BLaER1 treated with 17β-estradiol and CSF1 and Interleukin-3, amounts not matched to agents 10 nM and 100 nM (cell line): ENCODE measurements around the gene GAS7.

ENCODE experiments used
- H3K27ac ChIP-seq, 11 experiments: shearing (Covaris generic); formaldehyde crosslinking; 2 replicates each; pipeline ENCODE4 v1.8.1; 2022
- H3K27me3 ChIP-seq, 11 experiments: shearing (Covaris generic); formaldehyde crosslinking; 2 replicates each; pipeline ENCODE4 v1.8.1; 2022
- H3K36me3 ChIP-seq, 11 experiments: shearing (Covaris generic); formaldehyde crosslinking; 2 replicates each; pipeline ENCODE4 v1.8.1; 2022
- H3K4me1 ChIP-seq, 10 experiments: shearing (Covaris generic); formaldehyde crosslinking; 2 replicates each; pipeline ENCODE4 v1.8.1; 2022
- H3K4me2 ChIP-seq, 11 experiments: shearing (Covaris generic); formaldehyde crosslinking; 2 replicates each; pipeline ENCODE4 v1.8.1; 2022
- H3K4me3 ChIP-seq, 10 experiments: shearing (Covaris generic); formaldehyde crosslinking; 2 replicates each; pipeline ENCODE4 v1.8.1; 2022
- H3K9ac ChIP-seq, 11 experiments: shearing (Covaris generic); formaldehyde crosslinking; 2 replicates each; pipeline ENCODE4 v1.8.1; 2022
- H3K9me3 ChIP-seq, 11 experiments: shearing (Covaris generic); formaldehyde crosslinking; replicated peaks in 1 of 11; 2 replicates each; pipeline ENCODE4 v1.8.1; 2022
- H4K20me1 ChIP-seq, 11 experiments: shearing (Covaris generic); formaldehyde crosslinking; 2 replicates each; pipeline ENCODE4 v1.8.1; 2022
- Cebpa-rat ChIP-seq, 11 experiments: shearing (Covaris generic); IDR thresholded peaks; 2 replicates each; pipeline ENCODE4 v1.8.1; 2022

Gene GAS7

GRCh38 chr17:10198509-10199249 is at the start of gene GAS7:
TSS of gene GAS7 (minus strand) at chr17:10198606.
- H3K9ac ChIP-seq = peak within 1 kb of the TSS; percentile 77 to 95 (median 89)
- peaks cover 8 to 33% (median 24%) of the 10 kb centered on the region in 11 experiments for H3K36me3 ChIP-seq
- no peak for TF ChIP-seq Cebpa-rat (IDR thresholded peaks at IDR 0.05)
- H3K9me3 ChIP-seq = peaks cover 28 to 46% (median 39%) of the 10 kb centered on the region in 11 experiments
- peak within 1 kb of the TSS; percentile 92 to 99 (median 98) for H3K4me2 ChIP-seq
- H3K4me3 ChIP-seq = peak within 1 kb of the TSS; percentile 81 to 100 (median 96)
- H3K27me3 ChIP-seq = peaks cover 0 to 15% (median 7%) of the 10 kb centered on the region in 11 experiments; a peak in 9 of 22 replicates
- peak within 1 kb of the TSS; percentile 72 to 86 (median 80) for H3K27ac ChIP-seq
- peaks cover 7 to 42% (median 23%) of the 10 kb centered on the region in 11 experiments; a peak in 16 of 22 replicates for H4K20me1 ChIP-seq
- peaks cover 16 to 57% (median 37%) of the 10 kb centered on the region in 10 experiments for H3K4me1 ChIP-seq

GRCh38 chr17:10247810-10248209 is 49.4 kb upstream of the GAS7 start:
- no peak for TF ChIP-seq Cebpa-rat (IDR thresholded peaks at IDR 0.05)
- Histone ChIP-seq H3K9me3 (no peaks in the 10 kb centered on the region; a peak in 1 of 22 replicates), H3K4me1 (peaks cover 15 to 45% (median 22%) of the 10 kb centered on the region in 10 experiments), H4K20me1 (no peaks in the 10 kb centered on the region), H3K4me2 (no peak overlapping the region), H3K27me3 (no peaks in the 10 kb centered on the region), H3K27ac (no peak overlapping the region), H3K36me3 (no peaks in the 10 kb centered on the region), H3K4me3 (no peak overlapping the region), H3K9ac (no peak overlapping the region)

- H3K4me3 ChIP-seq = no peak overlapping the region
- H3K4me2 ChIP-seq = no peak overlapping the region; a peak in 1 of 22 replicates
- TF ChIP-seq Cebpa-rat (IDR thresholded peaks at IDR 0.05) = no peak
- peaks cover 0 to 10% (median 4%) of the 10 kb centered on the region in 11 experiments; a peak in 7 of 22 replicates for H3K9me3 ChIP-seq
- no peaks in the 10 kb centered on the region for H4K20me1 ChIP-seq
- H3K27me3 ChIP-seq = no peaks in the 10 kb centered on the region
- no peak overlapping the region for H3K27ac ChIP-seq
- H3K9ac ChIP-seq = no peak overlapping the region; a peak in 1 of 22 replicates
- H3K4me1 ChIP-seq = peaks cover 0 to 15% (median 2%) of the 10 kb centered on the region in 10 experiments; a peak in 8 of 20 replicates
- H3K36me3 ChIP-seq = no peaks in the 10 kb centered on the region
Measured at GRCh38 chr17:10243883-10244844, 45.8 kb upstream of the GAS7 start.

- TF ChIP-seq Cebpa-rat (IDR thresholded peaks at IDR 0.05) = no peak
- no peaks in the 10 kb centered on the region for H3K36me3 ChIP-seq
- H3K4me3 ChIP-seq = no peak overlapping the region
- H3K9ac ChIP-seq = no peak overlapping the region
- H3K27ac ChIP-seq = no peak overlapping the region
- H3K4me1 ChIP-seq = peaks cover 0 to 11% (median 2%) of the 10 kb centered on the region in 10 experiments; a peak in 5 of 20 replicates
- no peaks in the 10 kb centered on the region for H3K27me3 ChIP-seq
- no peak overlapping the region for H3K4me2 ChIP-seq
- H4K20me1 ChIP-seq = no peaks in the 10 kb centered on the region
- peaks cover 0 to 10% (median 4%) of the 10 kb centered on the region in 11 experiments; a peak in 7 of 22 replicates for H3K9me3 ChIP-seq
Measured at GRCh38 chr17:10241781-10242180, 43.4 kb upstream of the GAS7 start.

- Histone ChIP-seq H4K20me1 (no peaks in the 10 kb centered on the region), H3K36me3 (no peaks in the 10 kb centered on the region), H3K9ac (no peak overlapping the region), H3K27me3 (no peaks in the 10 kb centered on the region), H3K4me1 (peaks cover 0 to 4% (median 0%) of the 10 kb centered on the region in 10 experiments; a peak in 3 of 20 replicates), H3K4me3 (no peak overlapping the region), H3K9me3 (peaks cover 0 to 10% (median 4%) of the 10 kb centered on the region in 11 experiments; a peak in 6 of 22 replicates), H3K27ac (no peak overlapping the region), H3K4me2 (no peak overlapping the region)
- TF ChIP-seq Cebpa-rat (IDR thresholded peaks at IDR 0.05) = no peak
Measured at GRCh38 chr17:10238661-10239060, 40.3 kb upstream of the GAS7 start.

GRCh38 chr17:10234033-10234432 is 35.6 kb upstream of the GAS7 start:
- no peak overlapping the region for H3K9ac ChIP-seq
- no peak overlapping the region for H3K27ac ChIP-seq
- H3K4me1 ChIP-seq = peaks cover 0 to 3% (median 0%) of the 10 kb centered on the region in 10 experiments; a peak in 2 of 20 replicates
- no peak for TF ChIP-seq Cebpa-rat (IDR thresholded peaks at IDR 0.05)
- no peak overlapping the region for H3K4me3 ChIP-seq
- peaks cover 6 to 16% (median 13%) of the 10 kb centered on the region in 11 experiments; a peak in 18 of 22 replicates for H3K9me3 ChIP-seq
- H4K20me1 ChIP-seq = no peaks in the 10 kb centered on the region
- H3K27me3 ChIP-seq = no peaks in the 10 kb centered on the region
- no peaks in the 10 kb centered on the region for H3K36me3 ChIP-seq
- no peak overlapping the region for H3K4me2 ChIP-seq

GRCh38 chr17:10233161-10233560 is 34.8 kb upstream of the GAS7 start:
- no peak for TF ChIP-seq Cebpa-rat (IDR thresholded peaks at IDR 0.05)
- H3K4me1 ChIP-seq = peaks cover 0 to 4% (median 0%) of the 10 kb centered on the region in 10 experiments; a peak in 2 of 20 replicates
- no peak overlapping the region for H3K4me3 ChIP-seq
- no peaks in the 10 kb centered on the region for H3K36me3 ChIP-seq
- no peak overlapping the region for H3K27ac ChIP-seq
- no peak overlapping the region for H3K4me2 ChIP-seq
- no peaks in the 10 kb centered on the region for H4K20me1 ChIP-seq
- no peaks in the 10 kb centered on the region for H3K27me3 ChIP-seq
- peaks cover 6 to 16% (median 13%) of the 10 kb centered on the region in 11 experiments; a peak in 18 of 22 replicates for H3K9me3 ChIP-seq
- no peak overlapping the region for H3K9ac ChIP-seq

GRCh38 chr17:10229181-10229580 is 30.8 kb upstream of the GAS7 start:
- Histone ChIP-seq H3K9me3 (peaks cover 6 to 16% (median 13%) of the 10 kb centered on the region in 11 experiments; a peak in 18 of 22 replicates), H3K36me3 (no peaks in the 10 kb centered on the region), H3K4me3 (no peak overlapping the region), H3K27ac (no peak overlapping the region), H3K9ac (no peak overlapping the region), H3K27me3 (no peaks in the 10 kb centered on the region), H3K4me2 (no peak overlapping the region), H4K20me1 (no peaks in the 10 kb centered on the region), H3K4me1 (peaks cover 31 to 42% (median 32%) of the 10 kb centered on the region in 10 experiments)
- TF ChIP-seq Cebpa-rat (IDR thresholded peaks at IDR 0.05) = no peak
